Liver (tissue), 9 donors: ENCODE data around the gene MRPS12. TPM values are rescaled to one million over a fixed set of nuclear protein-coding genes. Genes with fewer than 3 reads are reported as not detected.

ENCODE experiments used
- DNase-seq: peaks from one replicate; pipeline ENCODE4 v3.0.0-alpha.2; 2017; ENCODE audit warnings: low spot score
- H3K27ac ChIP-seq, 2 donors: one replicate each; pipeline ENCODE4 v1.7.0; 2013; ENCODE audit warnings: inconsistent platforms in 2 of 2, low read length in 2 of 2, control low read depth in 1 of 2, low read depth in 1 of 2, mild to moderate bottlenecking in 1 of 2
- H3K27me3 ChIP-seq, 4 donors: one replicate each; pipeline versions ENCODE4 v1.6.1 to v1.7.0; 2013; ENCODE audit warnings: low read length in 3 of 4, inconsistent platforms in 1 of 4, mild to moderate bottlenecking in 1 of 4, moderate library complexity in 1 of 4; ENCODE audit not compliant: control insufficient read depth in 4 of 4, insufficient read depth in 4 of 4
- H3K36me3 ChIP-seq, 4 donors: one replicate each; pipeline versions ENCODE4 v1.6.1 to v1.7.0; 2013; ENCODE audit warnings: low read length in 3 of 4, mild to moderate bottlenecking in 3 of 4, low read depth in 1 of 4, moderate library complexity in 1 of 4; ENCODE audit not compliant: control insufficient read depth in 4 of 4, insufficient read depth in 3 of 4
- H3K4me1 ChIP-seq, 4 donors: one replicate each; pipeline versions ENCODE4 v1.6.1 to v1.7.0; 2013; ENCODE audit warnings: low read length in 3 of 4, mild to moderate bottlenecking in 3 of 4, moderate library complexity in 1 of 4; ENCODE audit not compliant: control insufficient read depth in 4 of 4, insufficient read depth in 4 of 4
- H3K4me3 ChIP-seq, 3 donors: one replicate each; pipeline versions ENCODE4 v1.6.1 to v1.7.0; 2013; ENCODE audit warnings: low read length in 3 of 3, control low read depth in 1 of 3, low read depth in 1 of 3, mild to moderate bottlenecking in 1 of 3
- H3K9ac ChIP-seq, 2 donors: one replicate each; pipeline ENCODE4 v1.7.0; 2013; ENCODE audit warnings: low read length in 2 of 2, mild to moderate bottlenecking in 2 of 2, moderate library complexity in 2 of 2, control low read depth in 1 of 2, low read depth in 1 of 2
- H3K9me3 ChIP-seq, 4 donors: one replicate each; pipeline versions ENCODE4 v1.6.1 to v1.7.0; 2013; ENCODE audit warnings: low read length in 3 of 4; ENCODE audit not compliant: control insufficient read depth in 4 of 4
- ATF3 ChIP-seq: IDR thresholded peaks from 2 replicates; pipeline ENCODE4 v1.6.1; 2016; ENCODE audit warnings: antibody characterized with exemption
- EGR1 ChIP-seq, 2 donors: IDR thresholded peaks; 2 replicates each; pipeline ENCODE4 v1.6.1; 2016 to 2018; ENCODE audit warnings: antibody characterized with exemption in 2 of 2, low read depth in 2 of 2
- FOXA1 ChIP-seq: IDR thresholded peaks from 2 replicates; pipeline ENCODE4 v1.6.1; 2016; ENCODE audit warnings: antibody characterized with exemption
- FOXA2 ChIP-seq: IDR thresholded peaks from 2 replicates; pipeline ENCODE4 v1.6.1; 2016; ENCODE audit warnings: antibody characterized with exemption
- GABPA ChIP-seq, 2 donors: IDR thresholded peaks in 1 of 2; conservative IDR thresholded peaks in 1 of 2; 2 replicates each; pipeline ENCODE4 v1.6.1; 2016; ENCODE audit warnings: antibody characterized with exemption in 2 of 2, mild to moderate bottlenecking in 1 of 2, moderate library complexity in 1 of 2
- HNF4A ChIP-seq, 2 donors: conservative IDR thresholded peaks; 2 replicates each; pipeline ENCODE4 v1.6.1; 2016; ENCODE audit warnings: antibody characterized with exemption in 2 of 2, mild to moderate bottlenecking in 2 of 2
- JUND ChIP-seq, 2 donors: IDR thresholded peaks; 2 replicates each; pipeline ENCODE4 v1.6.1; 2016; ENCODE audit warnings: antibody characterized with exemption in 2 of 2
- MAX ChIP-seq: IDR thresholded peaks from 2 replicates; pipeline ENCODE4 v1.6.1; 2016; ENCODE audit warnings: antibody characterized with exemption
- NR2F2 ChIP-seq: IDR thresholded peaks from 2 replicates; pipeline ENCODE4 v1.6.1; 2016; ENCODE audit warnings: antibody characterized with exemption
- RAD21 ChIP-seq, 2 donors: IDR thresholded peaks; 2 replicates each; pipeline ENCODE4 v1.6.1; 2016; ENCODE audit warnings: antibody characterized with exemption in 2 of 2, mild to moderate bottlenecking in 2 of 2
- REST ChIP-seq: IDR thresholded peaks from 2 replicates; pipeline ENCODE4 v1.6.1; 2016; ENCODE audit warnings: antibody characterized with exemption, mild to moderate bottlenecking
- RXRA ChIP-seq, 2 donors: IDR thresholded peaks; 2 replicates each; pipeline ENCODE4 v1.6.1; 2017 to 2018; ENCODE audit warnings: antibody characterized with exemption in 2 of 2, mild to moderate bottlenecking in 1 of 2
- SP1 ChIP-seq: IDR thresholded peaks from 2 replicates; pipeline ENCODE4 v1.6.1; 2018; ENCODE audit warnings: antibody characterized with exemption, mild to moderate bottlenecking
- TAF1 ChIP-seq: conservative IDR thresholded peaks from 2 replicates; pipeline ENCODE4 v1.6.1; 2016; ENCODE audit warnings: antibody characterized with exemption, mild to moderate bottlenecking
- ZBTB33 ChIP-seq: IDR thresholded peaks from 2 replicates; pipeline ENCODE4 v1.6.1; 2016; ENCODE audit warnings: antibody characterized with exemption
- WGBS: extraction: QIAGEN DNeasy Blood & Tissue Kit; methylation state at CpG from one replicate; pipeline ENCODE4 v1.1.7; 2013; 5-methylcytosine and 5-hydroxymethylcytosine counted together
- polyA plus RNA-seq, 2 donors: library from polyadenylated mRNA; stranded (reverse) in 1 of 2; unstranded in 1 of 2; fragments of 200-250 nt in 1 of 2; fragments of >200 nt in 1 of 2; fragmentation: Nextera tagmentation in 1 of 2; extraction: Ambion mirVana in 1 of 2; gene quantifications; one replicate each; pipeline versions ENCODE4 v1.2.1 to v1.2.3, GENCODE V29; 2013 to 2015
- total RNA-seq, 2 donors: library from RNA; depleted of rRNA; stranded (reverse); fragments of >200 nt; gene quantifications; one replicate each; pipeline ENCODE4 v1.2.3, GENCODE V29; 2014
- TF ChIP-seq, protein P1 (sequence below): fragments of 150-350 bp; IDR thresholded peaks from 2 replicates; pipeline ENCODE4 v1.5.1; 2017; ENCODE audit warnings: improper control_type of control experiment, low read depth, low read length; ENCODE audit not compliant: missing input control
- donor health status: healthy.
- donor health status: healthy.
- donor health status: healthy.
- donor health status: healthy.
- donor health status: healthy.

Gene MRPS12
- total and polyA plus RNA-seq, 4 donors, result 19.0 to 62.0 (median 39.9) TPM

DNA sequence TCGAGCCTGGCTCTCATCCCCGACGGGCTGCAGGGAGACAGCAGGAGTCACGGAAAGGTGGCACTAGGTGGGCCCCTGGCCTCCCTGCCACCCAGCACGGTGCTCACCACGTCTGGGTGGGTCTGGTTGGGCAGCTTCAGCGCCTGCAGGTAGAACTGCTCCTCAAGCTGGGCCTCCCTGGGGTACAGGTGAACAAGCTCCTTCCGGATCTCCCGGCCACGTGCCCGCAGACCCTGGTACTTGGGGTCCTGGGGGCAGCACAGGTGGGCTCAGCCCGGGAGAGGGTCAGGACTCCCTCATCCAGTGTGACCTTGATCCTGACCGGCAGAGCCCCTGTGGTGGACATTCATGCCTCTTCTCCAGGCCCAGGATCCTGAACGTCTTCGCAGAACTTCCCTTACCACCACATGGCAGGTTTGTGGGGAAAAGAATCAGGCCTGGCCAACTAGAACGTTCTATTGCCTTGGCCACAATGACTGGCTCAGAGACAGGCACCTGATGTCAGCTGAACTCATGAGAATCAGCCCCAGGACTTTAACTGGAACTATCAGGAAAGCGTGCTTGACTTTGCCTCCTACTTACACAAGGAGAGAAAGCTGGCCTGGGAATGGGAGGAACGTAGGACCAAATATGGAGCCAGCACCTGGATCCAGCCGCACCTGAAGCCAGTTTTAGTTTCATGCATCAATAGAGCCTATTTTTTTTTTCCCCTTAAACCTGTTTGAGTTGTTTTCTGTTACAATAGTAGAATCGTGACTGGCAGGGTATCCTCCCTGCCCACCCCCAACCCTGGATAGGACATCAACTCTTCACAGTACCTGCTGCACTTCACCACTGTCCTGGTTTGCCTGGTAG lies 9.1 kb upstream of the MRPS12 start (continued):
- no peak for TF ChIP-seq ATF3
- no peak for TF ChIP-seq RAD21 (IDR thresholded peaks at IDR 0.05)
- TF ChIP-seq FOXA2, result no peak

- no peak for TF ChIP-seq JUND (IDR thresholded peaks at IDR 0.05)
- no peak for TF ChIP-seq SP1
- TF ChIP-seq EGR1 (IDR thresholded peaks at IDR 0.05; ENCODE audit: low read depth in 2 of 2), result no peak
- no peak for TF ChIP-seq NR2F2
- TF ChIP-seq MAX, result no peak
- TF ChIP-seq GABPA (IDR thresholded peaks at IDR 0.05 in 1 of 2, conservative IDR thresholded peaks at IDR 0.05 in 1 of 2), result no peak
- no peak for TF ChIP-seq ZBTB33
- no peak for TF ChIP-seq ATF3
- TF ChIP-seq FOXA1, result no peak
- TF ChIP-seq, protein P1, sequence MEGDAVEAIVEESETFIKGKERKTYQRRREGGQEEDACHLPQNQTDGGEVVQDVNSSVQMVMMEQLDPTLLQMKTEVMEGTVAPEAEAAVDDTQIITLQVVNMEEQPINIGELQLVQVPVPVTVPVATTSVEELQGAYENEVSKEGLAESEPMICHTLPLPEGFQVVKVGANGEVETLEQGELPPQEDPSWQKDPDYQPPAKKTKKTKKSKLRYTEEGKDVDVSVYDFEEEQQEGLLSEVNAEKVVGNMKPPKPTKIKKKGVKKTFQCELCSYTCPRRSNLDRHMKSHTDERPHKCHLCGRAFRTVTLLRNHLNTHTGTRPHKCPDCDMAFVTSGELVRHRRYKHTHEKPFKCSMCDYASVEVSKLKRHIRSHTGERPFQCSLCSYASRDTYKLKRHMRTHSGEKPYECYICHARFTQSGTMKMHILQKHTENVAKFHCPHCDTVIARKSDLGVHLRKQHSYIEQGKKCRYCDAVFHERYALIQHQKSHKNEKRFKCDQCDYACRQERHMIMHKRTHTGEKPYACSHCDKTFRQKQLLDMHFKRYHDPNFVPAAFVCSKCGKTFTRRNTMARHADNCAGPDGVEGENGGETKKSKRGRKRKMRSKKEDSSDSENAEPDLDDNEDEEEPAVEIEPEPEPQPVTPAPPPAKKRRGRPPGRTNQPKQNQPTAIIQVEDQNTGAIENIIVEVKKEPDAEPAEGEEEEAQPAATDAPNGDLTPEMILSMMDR, result no peak
- TF ChIP-seq TAF1, result no peak
- H3K9me3 ChIP-seq, result no peaks in the 10 kb centered on the region
- H3K9ac ChIP-seq, result no peak overlapping the region
- H3K4me3 ChIP-seq, result no peak overlapping the region
- no peaks in the 10 kb centered on the region for H3K27me3 ChIP-seq
- no peak for DNase-seq
- no peaks in the 10 kb centered on the region for H3K4me1 ChIP-seq
- no peak overlapping the region for H3K27ac ChIP-seq
- H3K36me3 ChIP-seq, result peaks cover 2 to 20% (median 8%) of the 10 kb centered on the region in 4 donors
- 95% methylated on average over 5 of the region's 5 CpGs for WGBS
Measured at GRCh38 chr19:38922482-38922881, 8.3 kb upstream of the MRPS12 start.

DNA sequence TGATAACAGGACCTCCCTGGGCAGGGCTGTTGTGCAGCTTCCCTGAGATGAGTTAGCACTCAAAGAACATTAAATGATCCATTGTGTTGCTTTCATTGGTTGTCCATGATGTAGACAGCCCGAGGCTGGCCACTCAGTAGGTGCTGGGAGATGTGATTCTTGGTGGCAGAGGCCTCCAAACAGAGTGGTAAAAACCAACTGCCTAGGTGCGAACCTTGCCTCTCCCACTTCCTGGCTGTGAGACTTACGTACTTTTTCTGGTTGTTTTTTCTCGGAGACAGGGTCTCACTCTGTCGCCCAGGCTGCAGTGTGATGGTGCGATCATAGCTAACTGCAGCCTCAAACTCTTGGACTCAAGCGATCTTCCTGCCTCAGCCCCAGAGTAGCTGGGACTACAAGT lies 6.4 kb upstream of the MRPS12 start:
- TF ChIP-seq RXRA (IDR thresholded peaks at IDR 0.05) (no peak), SP1 (no peak), HNF4A (conservative IDR thresholded peaks at IDR 0.05) (no peak), FOXA2 (no peak), ATF3 (no peak), RAD21 (IDR thresholded peaks at IDR 0.05) (no peak), REST (no peak)
- TF ChIP-seq, protein P1, result no peak
- no peak for DNase-seq
- Histone ChIP-seq H3K4me1 (peaks cover 0 to under 1% (median under 1%) of the 10 kb centered on the region in 4 donors), H3K4me3 (no peak overlapping the region), H3K9ac (no peak overlapping the region), H3K9me3 (no peaks in the 10 kb centered on the region), H3K27me3 (no peaks in the 10 kb centered on the region), H3K27ac (no peak overlapping the region), H3K36me3 (peaks cover 2 to 20% (median 8%) of the 10 kb centered on the region in 4 donors)
- 89% methylated on average over 7 of the region's 7 CpGs for WGBS
